HS-5 (cell line): ENCODE data around the gene CDH23.

ENCODE experiments used
- DNase-seq: peaks from one replicate; pipeline ENCODE4 v3.0.0-alpha.2; 2012; ENCODE audit warnings: low read depth

Gene CDH23

DNA sequence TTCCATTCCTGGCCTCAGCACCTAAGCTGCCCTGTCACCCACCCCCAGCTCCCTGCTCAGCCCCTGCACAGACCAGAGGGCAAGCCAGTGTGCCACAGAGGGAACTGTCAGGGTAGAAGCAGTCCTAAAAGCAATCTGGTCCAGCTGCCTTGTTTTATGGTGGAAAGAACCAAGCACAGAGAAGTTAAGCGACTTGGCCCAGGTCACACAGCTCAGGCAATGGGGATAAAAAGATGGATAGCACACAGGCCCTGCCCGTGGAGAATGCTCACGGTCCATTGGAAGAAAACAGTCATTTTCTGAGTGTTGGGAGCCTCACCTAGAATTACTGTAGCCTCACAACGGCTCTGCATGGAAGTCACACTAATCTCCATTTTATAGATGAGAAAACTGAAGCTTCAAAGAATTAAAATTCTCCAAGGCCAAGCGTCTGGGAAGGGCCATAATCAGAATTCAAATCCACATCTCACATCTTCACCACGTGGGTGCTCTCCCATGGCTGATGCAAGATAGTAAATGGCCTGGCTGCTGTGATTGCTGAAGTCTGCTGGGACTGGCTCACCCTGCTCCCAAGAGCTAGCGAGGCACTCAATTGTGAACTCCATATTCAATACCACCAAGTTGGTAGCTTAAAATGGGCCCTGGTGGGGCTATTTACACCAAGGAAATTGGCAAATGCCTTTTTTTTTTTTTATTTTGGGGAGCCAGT, 296.0 kb downstream of the CDH23 start:
- DNase-seq, result no peak

DNA sequence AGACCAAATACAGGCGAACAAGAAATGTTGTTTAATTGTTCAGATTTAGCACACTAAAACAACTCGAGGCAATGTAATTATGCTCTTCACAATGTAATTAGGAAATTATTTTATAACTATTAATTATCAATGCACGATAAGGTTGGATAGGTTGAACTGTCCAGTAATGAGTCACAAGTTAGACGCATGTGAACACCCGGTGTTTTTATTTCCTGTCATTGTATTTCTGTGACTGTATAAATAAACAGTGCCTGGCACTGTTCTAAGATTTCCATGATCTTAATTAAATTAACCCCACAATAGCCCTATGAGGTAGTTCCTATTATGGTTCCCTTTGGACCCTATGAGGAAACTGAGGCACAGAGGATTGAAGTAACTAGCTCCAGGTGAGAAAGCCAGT, 296.7 kb downstream of the CDH23 start:
- no peak for DNase-seq

DNA sequence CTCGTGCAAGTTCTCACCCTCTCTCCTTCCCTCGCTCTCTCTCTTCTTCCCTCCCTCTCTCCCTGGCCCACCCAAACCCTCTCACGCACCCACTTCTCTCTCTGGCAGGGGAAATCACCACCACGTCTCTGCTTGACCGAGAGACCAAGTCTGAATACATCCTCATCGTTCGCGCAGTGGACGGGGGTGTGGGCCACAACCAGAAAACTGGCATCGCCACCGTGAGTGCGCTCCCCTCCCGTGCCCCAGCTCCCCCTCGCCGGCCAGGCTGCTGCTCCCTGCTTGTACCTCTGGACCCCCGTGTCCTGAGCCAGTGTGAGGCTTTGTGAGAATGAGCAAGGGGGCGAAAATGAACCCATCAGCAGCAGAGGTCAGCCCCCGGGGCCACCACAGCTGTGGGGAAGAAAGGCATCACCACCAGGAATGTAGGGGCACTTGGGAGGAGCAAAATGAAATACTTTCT, 297.4 kb downstream of the CDH23 start:
- no peak for DNase-seq

DNA sequence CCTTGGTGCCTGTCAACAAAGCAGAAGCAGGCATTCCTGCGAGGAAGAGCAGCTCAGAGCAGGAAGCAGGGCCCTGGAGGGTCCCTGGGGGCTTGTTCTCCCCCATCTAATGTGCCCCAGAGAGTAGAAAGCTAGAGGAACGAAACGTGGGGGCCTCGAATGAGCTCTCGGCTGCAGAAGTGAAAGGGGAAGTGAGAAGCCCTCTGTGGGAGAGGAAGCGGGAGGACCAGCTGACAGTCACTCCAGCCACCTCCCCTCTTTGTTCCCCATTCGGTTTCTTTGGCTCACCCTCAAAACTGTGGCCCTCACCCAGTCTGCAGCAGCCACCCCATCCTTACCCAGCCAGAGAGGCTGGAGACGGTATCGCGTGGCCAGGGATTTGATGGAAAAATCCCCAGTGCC, 297.8 kb downstream of the CDH23 start:
- no peak for DNase-seq

DNA sequence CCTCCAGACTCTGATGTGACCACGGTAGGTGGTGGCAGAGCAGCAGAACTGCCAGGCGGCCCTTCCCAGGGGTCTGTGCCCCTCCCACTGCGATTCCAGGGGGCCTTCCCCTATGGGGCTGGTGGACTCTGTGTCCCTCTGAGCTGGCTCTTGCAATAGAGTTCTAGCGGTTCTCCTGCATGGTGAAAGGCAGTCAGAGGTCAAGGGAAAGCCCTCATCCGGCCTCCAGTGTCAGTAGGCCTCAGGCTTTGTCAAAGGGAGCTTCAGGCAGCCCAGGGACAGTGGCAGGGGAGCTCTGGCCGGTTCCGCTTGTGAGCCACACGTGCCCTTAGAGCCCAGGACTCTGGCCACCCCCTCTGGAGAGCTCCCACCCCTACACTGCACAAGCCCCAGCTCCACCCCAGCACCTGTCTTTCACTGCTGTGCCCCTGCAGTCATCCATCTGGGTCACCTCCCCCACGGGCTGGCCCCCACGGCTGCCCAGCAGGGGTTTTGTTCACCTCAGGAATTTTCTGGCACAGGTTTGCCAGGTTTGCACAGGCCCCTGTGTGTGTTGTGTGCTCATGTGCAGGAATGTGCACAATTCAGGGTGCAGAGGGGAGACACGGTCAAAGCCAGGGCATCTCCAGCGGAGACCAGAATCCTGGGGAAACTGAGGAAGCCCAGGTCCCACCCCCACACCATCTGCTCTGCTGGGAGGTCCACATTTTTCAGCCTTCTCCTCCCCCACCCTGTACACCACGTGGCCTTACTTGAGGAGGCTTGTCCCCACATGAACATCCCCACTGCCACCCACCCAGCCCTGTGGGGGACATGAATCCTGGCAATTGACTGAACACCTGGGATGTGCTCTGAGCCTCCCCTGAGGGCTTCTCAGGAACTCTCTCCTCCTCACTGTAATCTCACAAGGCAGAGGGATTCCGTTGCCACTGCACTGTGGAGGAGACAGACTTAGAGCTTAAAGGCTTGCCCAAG, 299.1 kb downstream of the CDH23 start:
- no peak for DNase-seq

DNA sequence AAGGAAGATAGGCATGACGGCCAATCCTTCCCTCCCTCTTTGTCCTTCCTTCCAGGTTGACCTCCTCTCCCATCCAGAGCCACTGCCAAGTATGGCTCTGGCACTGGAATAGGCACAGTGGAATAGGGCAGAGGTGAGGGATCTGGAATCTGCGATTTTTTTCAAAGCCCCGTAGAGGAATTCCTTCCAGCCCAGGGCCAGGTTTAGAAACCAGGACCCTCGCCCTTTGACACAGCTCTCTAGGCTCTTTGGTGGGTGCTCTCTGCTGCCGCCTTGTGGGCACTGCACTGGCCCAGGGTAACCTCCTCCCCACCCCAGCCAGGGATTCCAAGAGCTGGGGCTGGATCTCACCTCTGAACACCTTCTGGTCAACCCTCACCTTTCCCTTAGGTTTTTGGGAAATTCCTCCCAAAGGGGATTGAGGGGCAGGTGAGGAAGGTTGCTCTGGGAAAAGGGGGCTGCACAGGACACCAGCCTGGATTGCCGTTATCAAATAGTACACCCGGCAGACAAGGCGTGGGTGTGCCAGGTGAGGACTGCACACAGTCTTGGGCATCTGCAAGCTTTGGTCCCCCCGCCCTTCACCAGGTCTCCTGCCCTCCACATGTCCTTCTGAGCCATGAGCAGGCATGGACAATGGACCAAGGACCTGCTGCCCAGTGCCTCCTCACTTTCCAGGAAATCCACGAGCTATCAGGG, 300.1 kb downstream of the CDH23 start:
- DNase-seq, result no peak

DNA sequence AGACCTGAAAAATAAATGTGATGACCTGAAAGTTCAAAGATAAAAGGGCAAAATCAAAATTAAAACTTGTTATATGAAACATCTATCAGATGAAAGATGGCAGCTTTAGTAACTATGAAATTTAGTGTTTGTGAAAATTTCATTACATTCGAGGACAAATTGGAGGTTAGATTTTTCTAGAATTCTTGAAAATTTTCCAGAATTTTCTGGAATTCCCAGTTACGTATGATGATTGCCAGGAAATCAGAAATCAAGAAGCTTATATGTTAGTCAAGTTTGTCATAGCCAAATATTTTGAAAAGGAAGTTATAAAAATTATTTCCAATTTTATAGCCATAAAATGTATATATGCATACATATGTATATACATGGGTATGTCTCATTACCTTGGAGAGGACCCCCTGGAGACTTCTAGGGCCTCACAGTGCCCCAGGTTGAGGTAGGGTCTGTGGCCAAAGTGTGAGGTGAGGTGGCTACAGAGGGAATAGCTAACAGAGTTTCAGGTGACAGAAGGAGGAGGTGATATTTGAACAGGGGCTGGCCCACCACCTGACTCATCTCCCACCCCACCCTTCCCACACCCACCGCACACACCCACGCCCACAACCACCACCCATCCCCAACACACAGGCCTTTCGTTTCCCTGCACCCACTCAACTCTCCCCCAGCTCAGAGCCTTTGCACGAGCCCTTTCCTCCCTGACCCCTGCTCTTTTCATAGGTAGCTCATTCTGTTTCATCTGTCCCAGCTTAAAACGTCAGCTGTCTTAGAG, 301.4 kb downstream of the CDH23 start:
- no peak for DNase-seq

DNA sequence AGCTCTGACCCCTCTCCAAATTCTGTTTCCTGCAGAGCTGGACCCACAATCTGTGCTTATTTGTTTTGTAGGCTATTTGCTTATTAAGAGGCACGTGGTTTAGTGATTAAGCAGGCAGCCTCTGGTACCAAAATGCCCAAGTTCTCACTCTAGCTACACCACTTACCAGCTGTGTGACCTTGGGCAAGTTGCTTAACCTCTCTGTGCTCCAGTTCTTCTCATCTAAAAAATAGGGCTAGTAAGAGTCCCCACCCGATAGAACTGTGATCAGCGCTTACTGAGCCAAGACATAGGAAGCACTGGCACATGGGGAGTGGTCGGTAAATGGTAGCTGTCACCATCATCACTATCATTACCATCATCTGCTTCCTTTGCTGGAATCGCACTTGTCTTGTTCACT, 302.0 kb downstream of the CDH23 start:
- no peak for DNase-seq

DNA sequence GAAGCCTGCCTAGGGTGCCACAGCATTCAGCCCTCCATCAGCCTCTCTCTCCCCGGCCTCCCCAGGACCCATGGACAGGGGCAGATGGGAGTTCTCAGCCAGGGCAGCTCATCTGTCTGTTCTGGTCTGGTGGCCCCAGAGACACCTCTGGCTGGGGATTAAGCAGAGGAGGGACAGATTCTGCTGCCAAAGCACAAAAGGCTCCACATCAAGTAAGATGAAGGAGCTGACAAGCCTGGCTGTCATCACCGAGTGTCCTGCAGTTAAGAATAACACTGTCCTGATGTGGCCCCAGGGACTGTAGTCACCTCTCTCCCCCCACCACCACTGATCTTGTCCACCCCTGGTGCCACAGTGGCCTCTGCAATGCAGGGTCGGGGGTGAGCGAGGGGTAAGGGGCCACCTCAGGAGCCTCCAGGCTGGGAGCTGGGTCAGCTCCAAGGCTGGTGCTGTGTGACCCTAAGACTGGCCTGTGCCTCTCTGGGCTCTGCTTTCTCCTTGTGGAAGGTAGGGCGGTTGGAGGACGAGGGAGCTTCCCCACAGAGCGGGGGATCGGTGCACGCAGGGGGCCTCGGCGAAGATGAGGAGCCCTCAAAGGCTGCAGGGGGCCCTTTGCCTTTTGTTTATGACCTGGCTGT, 304.1 kb downstream of the CDH23 start:
- DNase-seq, result no peak

DNA sequence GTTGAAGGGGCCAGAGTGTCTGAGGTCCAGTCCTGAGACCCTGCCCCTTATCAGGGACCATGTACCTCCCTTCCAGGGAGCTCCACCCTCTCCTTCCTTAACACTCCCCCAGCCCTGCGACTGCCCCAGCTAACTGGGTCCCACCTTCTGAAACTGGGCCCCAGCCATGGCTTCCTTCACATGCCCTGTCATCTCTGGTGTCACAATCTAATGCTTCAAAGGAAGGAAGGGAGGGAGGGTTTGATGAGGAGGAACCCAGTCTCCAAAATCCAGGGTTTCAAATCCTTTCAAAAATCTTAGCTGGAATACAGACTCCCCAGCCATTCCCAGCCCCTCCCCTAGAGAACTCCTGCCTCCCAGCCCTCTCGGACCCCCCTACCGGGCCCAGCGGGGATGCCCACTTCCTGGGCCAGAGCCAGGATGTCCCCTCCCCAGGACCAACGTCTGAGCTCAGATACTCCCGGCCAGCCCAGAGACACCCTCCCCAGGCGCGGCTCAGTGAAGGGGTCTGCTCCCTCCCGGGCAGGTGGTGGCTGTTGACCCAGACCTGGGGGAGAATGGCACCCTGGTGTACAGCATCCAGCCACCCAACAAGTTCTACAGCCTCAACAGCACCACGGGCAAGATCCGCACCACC, 304.9 kb downstream of the CDH23 start:
- no peak for DNase-seq

DNA sequence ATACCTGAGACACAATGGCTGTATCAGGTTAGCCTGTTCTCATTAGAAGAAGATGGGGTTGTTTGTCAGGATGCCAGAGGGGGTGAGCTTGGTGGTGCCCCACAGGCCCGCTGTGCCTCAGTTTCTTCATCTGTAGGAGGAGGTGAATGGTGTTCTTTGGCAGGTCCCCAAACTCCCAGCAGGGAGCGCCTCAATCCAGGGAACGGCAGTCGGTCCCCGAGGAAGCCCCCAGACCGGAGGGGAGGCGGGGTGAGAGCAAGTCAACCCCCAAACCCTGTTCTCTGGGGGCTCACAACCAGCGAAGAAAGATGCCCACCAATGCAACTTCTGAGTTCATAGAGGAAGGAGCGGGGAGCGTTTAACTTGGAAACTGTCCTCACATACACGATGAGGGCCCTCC, 306.9 kb downstream of the CDH23 start:
- no peak for DNase-seq

DNA sequence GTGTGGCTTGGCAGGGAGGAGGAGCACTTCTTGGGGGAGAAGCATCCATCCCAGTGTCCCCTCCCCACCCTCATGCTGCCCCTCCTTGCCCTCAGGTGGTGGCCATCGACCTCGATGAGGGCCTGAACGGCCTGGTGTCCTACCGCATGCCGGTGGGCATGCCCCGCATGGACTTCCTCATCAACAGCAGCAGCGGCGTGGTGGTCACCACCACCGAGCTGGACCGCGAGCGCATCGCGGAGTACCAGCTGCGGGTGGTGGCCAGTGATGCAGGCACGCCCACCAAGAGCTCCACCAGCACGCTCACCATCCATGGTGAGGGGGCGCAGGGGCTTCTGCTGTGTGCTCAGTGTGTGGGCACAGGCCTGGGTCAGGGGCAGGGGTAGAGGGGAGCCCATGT, 308.1 kb downstream of the CDH23 start:
- no peak for DNase-seq

DNA sequence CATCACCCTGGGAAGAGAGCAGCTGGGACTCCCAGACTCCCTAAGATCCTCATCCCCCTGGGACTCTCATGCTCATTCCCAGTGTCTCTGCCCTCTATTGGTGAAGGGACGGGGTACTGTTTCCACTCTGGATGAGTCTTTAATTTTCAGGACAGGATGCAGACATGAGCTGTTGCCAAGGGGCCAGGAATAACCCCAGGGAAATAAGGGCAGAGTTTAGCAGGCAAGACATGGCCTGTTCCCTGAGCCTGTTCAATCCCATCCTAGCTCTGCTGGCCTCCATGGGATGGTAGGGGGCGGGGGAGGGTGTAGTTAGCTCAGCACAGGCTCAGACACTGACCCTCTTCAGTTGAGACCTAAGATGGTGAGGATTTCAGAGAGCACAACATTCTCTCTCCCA, 308.9 kb downstream of the CDH23 start:
- DNase-seq, result no peak

DNA sequence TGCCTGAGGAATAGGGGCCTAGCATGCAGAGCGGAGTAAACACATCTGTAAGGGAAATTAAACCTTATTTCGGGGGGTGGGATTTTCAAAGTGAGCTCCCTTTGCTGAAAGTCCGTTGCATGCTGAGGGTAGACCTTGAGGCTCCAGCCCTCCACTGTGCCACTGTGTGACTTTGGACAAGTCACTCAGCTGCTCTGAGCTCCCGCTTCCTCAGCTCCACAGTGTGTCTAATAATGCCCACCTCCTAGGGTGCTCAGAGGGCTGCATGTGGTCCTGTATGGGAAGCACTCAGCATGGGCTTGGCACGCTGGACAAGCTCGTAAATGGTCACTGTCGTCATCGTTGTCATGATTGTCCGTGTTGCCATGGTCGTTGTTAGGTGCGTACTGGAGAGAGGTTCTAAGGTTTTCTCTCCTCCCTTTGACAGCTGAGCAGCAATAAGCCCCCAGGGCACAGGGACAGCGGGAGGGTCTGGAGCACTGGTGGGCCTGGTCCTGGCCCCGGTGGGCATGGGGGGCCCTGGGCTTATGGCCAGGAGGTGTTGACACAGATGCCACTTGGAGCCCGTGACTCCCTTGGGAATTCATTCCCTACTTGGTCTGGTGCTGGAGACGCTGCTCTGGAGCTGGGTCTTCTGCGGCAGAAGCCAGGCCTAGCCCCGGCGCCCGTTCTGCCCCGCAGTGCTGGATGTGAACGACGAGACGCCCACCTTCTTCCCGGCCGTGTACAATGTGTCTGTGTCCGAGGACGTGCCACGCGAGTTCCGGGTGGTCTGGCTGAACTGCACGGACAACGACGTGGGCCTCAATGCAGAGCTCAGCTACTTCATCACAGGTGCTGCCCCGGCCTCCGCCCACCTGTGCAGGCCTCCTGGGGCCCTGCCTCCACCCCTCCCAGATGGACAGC, 309.7 kb downstream of the CDH23 start:
- DNase-seq, result no peak

DNA sequence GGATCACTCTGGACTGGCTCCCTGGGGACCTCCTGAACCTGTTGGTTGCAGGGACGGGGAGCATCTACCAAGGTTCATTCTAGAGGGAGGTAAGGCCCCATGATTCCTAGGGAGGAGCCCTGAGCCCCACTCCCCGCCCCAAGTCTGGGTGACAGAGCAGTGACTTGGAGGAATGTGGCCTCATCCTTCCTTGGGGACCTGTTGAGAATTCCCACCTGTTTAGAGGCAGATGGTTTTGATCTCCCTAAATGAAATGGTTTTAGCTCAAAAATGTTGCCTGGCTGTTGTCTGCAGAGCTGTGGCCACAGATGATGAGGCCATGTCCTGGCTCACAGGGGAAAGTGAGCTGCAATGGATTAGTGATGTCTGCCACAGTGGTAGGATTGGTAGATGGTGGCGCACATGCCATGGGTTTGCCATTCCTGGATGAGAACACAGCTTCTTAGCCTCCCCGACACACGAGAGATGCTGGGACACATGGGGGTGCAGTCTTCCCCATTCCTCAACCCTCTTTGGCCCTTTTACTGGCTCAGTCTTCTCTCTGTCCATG, 310.6 kb downstream of the CDH23 start:
- DNase-seq, result no peak

DNA sequence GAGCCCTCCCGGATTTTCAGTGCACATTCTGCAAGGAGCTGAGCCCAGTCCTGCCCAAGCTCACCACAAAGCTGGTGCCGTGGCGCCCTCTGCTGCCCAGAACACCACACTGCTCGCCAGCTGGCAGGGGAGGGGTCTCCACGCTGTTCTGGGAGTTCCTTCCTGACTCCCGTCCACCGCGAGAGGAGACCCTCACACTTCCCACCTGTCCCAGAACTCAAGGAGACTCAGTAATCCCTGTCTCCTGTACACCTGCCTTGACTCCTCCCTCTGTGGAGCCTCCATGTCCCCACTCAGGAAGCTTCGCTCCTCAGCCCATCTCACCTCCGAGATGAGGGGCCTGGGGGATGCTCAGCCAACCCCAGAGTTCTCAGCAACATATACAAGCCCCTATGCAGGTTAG, 311.6 kb downstream of the CDH23 start:
- no peak for DNase-seq

DNA sequence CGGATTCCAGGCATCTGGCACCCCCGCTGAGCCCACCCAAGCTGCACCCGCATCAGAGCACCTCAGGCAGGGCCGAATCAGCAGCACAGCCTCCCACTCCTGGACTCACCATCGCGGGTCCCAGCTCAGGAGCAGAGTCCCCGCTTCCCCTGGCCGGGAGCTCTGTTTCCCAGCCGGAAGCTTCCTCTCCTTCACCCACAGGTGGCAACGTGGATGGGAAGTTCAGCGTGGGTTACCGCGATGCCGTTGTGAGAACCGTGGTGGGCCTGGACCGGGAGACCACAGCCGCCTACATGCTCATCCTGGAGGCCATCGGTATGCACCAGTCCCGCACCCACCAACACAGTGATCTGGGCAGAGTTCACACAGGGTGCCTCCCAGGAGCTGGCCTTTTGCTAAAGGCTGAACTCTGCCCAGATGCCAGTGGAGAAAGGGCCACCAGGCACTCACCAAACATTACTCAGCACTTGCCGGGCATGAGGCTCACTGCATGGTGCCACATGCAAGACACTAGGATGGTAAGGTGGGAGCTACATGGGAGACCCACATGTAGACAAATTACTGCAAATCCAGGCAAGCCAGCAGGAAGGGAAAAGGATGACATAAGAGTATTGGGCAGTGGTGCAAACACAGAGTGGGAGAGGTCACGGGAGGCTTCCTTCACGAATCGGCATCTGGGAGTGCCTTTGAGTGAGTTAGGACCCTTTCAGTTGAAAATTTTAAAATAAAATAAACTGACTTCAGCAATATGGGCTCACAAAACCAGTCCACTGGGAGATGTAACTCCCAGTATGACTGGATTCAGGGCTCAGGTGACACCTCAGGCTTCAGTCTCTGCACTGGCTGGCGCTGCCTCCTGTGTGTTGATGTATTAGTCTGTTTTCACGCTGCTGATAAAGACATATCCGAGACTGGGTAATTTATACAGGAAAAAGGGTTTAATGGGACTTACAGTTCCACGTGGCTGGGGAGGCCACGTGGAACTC, 312.5 kb downstream of the CDH23 start:
- no peak for DNase-seq

DNA sequence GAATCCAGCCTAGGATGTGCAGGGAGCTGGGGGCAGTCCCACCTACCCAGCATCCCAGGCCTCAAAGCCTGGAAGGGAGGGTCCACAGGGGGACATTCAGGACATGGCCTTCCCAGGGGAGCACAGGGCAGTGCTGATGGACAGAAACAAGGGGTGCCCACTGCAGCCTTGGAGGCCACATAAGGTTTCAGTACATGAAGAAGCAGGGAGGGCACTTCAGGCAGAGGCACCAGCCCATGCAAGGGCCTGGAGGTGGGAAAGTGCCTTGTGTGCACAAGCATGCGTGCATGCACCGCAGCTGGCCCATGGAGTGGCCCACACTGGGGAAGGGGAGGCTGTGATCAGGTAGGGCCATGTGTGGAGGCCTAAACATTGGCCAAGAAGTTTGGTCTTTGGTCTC, 313.8 kb downstream of the CDH23 start:
- DNase-seq, result no peak
